ENCODE data around the gene GNAT1. TPM values are rescaled to one million over a fixed set of nuclear protein-coding genes. Genes with fewer than 3 reads are reported as not detected.

GNAT1 gene
- total and polyA plus RNA-seq, 2 of the 13 experiments (the other 11 are each of a cell fraction or from before 2014, with no cell fraction given), result 0.15 TPM; not detected in 1

GRCh38 chr3:50245831-50246516 is 54.6 kb downstream of the GNAT1 start (continued):
- peak; percentile 71 for TF ChIP-seq SAP130 (CRISPR knock-in tag; IDR thresholded peaks at IDR 0.05; ENCODE audit: low read depth)
- TF ChIP-seq NFRKB (IDR thresholded peaks at IDR 0.05), result no peak
- TF ChIP-seq, protein P1, sequence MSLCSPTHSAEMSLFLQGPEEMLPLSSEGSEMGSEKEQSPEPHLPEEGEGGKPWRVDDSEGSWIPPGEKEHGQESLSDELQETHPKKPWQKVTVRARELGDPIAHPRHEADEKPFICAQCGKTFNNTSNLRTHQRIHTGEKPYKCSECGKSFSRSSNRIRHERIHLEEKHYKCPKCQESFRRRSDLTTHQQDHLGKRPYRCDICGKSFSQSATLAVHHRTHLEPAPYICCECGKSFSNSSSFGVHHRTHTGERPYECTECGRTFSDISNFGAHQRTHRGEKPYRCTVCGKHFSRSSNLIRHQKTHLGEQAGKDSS (CRISPR knock-in tag; IDR thresholded peaks at IDR 0.05; ENCODE audit: borderline replicate concordance, low read depth), result peak; percentile 67; the same call in 1 of the 2 replicates
- no peak for TF ChIP-seq ZNF414 (CRISPR knock-in tag; IDR thresholded peaks at IDR 0.05)
- TF ChIP-seq, protein P2, sequence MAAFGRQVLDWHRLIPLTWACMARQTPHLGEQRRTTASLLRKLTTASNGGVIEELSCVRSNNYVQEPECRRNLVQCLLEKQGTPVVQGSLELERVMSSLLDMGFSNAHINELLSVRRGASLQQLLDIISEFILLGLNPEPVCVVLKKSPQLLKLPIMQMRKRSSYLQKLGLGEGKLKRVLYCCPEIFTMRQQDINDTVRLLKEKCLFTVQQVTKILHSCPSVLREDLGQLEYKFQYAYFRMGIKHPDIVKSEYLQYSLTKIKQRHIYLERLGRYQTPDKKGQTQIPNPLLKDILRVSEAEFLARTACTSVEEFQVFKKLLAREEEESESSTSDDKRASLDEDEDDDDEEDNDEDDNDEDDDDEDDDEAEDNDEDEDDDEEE (CRISPR knock-in tag; IDR thresholded peaks at IDR 0.05), result no peak
- TF ChIP-seq, protein P3, sequence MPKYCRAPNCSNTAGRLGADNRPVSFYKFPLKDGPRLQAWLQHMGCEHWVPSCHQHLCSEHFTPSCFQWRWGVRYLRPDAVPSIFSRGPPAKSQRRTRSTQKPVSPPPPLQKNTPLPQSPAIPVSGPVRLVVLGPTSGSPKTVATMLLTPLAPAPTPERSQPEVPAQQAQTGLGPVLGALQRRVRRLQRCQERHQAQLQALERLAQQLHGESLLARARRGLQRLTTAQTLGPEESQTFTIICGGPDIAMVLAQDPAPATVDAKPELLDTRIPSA (CRISPR knock-in tag; IDR thresholded peaks at IDR 0.05; ENCODE audit: borderline replicate concordance), result no peak
- no peak for TF ChIP-seq ZNF562 (CRISPR knock-in tag; IDR thresholded peaks at IDR 0.05; ENCODE audit: borderline replicate concordance)
- TF ChIP-seq ZKSCAN8 (CRISPR knock-in tag; IDR thresholded peaks at IDR 0.05; ENCODE audit: borderline replicate concordance), result no peak
- no peak for TF ChIP-seq ZNF274 (CRISPR knock-in tag; IDR thresholded peaks at IDR 0.05)
- no peak for TF ChIP-seq ZFP36L1 (CRISPR knock-in tag; IDR thresholded peaks at IDR 0.05)
- no peak for TF ChIP-seq ZNF569 (CRISPR knock-in tag; IDR thresholded peaks at IDR 0.05; ENCODE audit: borderline replicate concordance)
- TF ChIP-seq FOXO1 (CRISPR knock-in tag; IDR thresholded peaks at IDR 0.05), result no peak
- TF ChIP-seq SYNCRIP (IDR thresholded peaks at IDR 0.05; ENCODE audit: insufficient read depth, low read depth, low read length), result no peak
- no peak for TF ChIP-seq ZNF772 (CRISPR knock-in tag; IDR thresholded peaks at IDR 0.05)
- TF ChIP-seq PLRG1 (conservative IDR thresholded peaks at IDR 0.05), result no peak
- TF ChIP-seq, protein P4, sequence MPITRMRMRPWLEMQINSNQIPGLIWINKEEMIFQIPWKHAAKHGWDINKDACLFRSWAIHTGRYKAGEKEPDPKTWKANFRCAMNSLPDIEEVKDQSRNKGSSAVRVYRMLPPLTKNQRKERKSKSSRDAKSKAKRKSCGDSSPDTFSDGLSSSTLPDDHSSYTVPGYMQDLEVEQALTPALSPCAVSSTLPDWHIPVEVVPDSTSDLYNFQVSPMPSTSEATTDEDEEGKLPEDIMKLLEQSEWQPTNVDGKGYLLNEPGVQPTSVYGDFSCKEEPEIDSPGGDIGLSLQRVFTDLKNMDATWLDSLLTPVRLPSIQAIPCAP (CRISPR knock-in tag; IDR thresholded peaks at IDR 0.05; ENCODE audit: low read depth), result no peak
- no peak for TF ChIP-seq ZNF441 (CRISPR knock-in tag; IDR thresholded peaks at IDR 0.05; ENCODE audit: borderline replicate concordance)
- no peak for TF ChIP-seq KDM1A (CRISPR knock-in tag; IDR thresholded peaks at IDR 0.05)
- TF ChIP-seq RNF2 (conservative IDR thresholded peaks at IDR 0.05; ENCODE audit: low read depth), result no peak
- no peak for TF ChIP-seq PAF1 (CRISPR knock-in tag; IDR thresholded peaks at IDR 0.05)
- TF ChIP-seq PRDM10 (CRISPR knock-in tag; IDR thresholded peaks at IDR 0.05; ENCODE audit: low read depth), result peak; percentile 75

All from HepG2 (cell line).